DOHH2 (cell line): ENCODE results near the gene AKAP13.

Experiments
- H3F3A ChIP-seq: fragments of 200-600 bp; sonication (generic), shearing (Covaris generic); 2 replicates; pipeline ENCODE4 v1.6.0; 2016; ENCODE audit warnings: antibody characterized with exemption, mild to moderate bottlenecking; ENCODE audit not compliant: control insufficient read depth, insufficient read depth
- H3K27ac ChIP-seq: fragments of 200-600 bp; sonication (generic); 2 replicates; pipeline ENCODE4 v1.5.1; 2014; ENCODE audit warnings: low read depth, mild to moderate bottlenecking, low read length, moderate library complexity
- H3K27me3 ChIP-seq: fragments of 200-600 bp; sonication (generic); 2 replicates; pipeline ENCODE4 v1.6.1; 2014; ENCODE audit warnings: mild to moderate bottlenecking, low read length, mixed read lengths; ENCODE audit not compliant: control insufficient read depth
- H3K36me3 ChIP-seq: fragments of 200-600 bp; sonication (generic); 2 replicates; pipeline ENCODE4 v1.6.1; 2014; ENCODE audit warnings: mild to moderate bottlenecking, low read length, moderate library complexity, mixed read lengths; ENCODE audit not compliant: control insufficient read depth
- H3K4me1 ChIP-seq: fragments of 200-600 bp; sonication (generic); 2 replicates; pipeline ENCODE4 v1.6.1; 2014; ENCODE audit warnings: mild to moderate bottlenecking, low read length, mixed read lengths; ENCODE audit not compliant: control insufficient read depth
- H3K4me2 ChIP-seq: fragments of 200-600 bp; sonication (generic); 2 replicates; pipeline ENCODE4 v1.6.0; 2014; ENCODE audit warnings: mild to moderate bottlenecking, low read length, moderate library complexity
- H3K4me3 ChIP-seq: fragments of 200-600 bp; sonication (generic); 2 replicates; pipeline ENCODE4 v1.5.1; 2014; ENCODE audit warnings: mild to moderate bottlenecking, low read length, mixed read lengths
- H3K79me2 ChIP-seq: fragments of 200-600 bp; sonication (generic); 2 replicates; pipeline ENCODE4 v1.6.1; 2014; ENCODE audit warnings: mild to moderate bottlenecking, low read length, mixed read lengths; ENCODE audit not compliant: control insufficient read depth
- H3K9me2 ChIP-seq: fragments of 200-600 bp; sonication (generic); replicated peaks from 2 replicates; pipeline ENCODE4 v1.6.1; 2014; ENCODE audit warnings: mild to moderate bottlenecking, low read length, mixed read lengths; ENCODE audit not compliant: control insufficient read depth
- H3K9me3 ChIP-seq: fragments of 200-600 bp; sonication (generic); 2 replicates; pipeline ENCODE4 v1.6.1; 2014; ENCODE audit warnings: antibody characterized with exemption, low read length, mixed read lengths; ENCODE audit not compliant: control insufficient read depth, insufficient read depth
- H4K20me1 ChIP-seq: fragments of 200-600 bp; sonication (generic); 2 replicates; pipeline ENCODE4 v1.6.0; 2014; ENCODE audit warnings: low read depth, mild to moderate bottlenecking, antibody characterized with exemption, low read length, moderate library complexity; ENCODE audit not compliant: control insufficient read depth, insufficient read depth
- CTCF ChIP-seq: fragments of 200-600 bp; sonication (generic); IDR thresholded peaks from one replicate; pipeline ENCODE4 v1.5.1; 2014; ENCODE audit warnings: antibody characterized with exemption, mild to moderate bottlenecking, low read depth, low read length; ENCODE audit not compliant: poor library complexity, severe bottlenecking
- EZH2phosphoT487 ChIP-seq: fragments of 200-600 bp; sonication (generic); IDR thresholded peaks from 2 replicates; pipeline ENCODE4 v1.6.1; 2017; ENCODE audit warnings: borderline replicate concordance, mild to moderate bottlenecking, antibody characterized with exemption, low read length, moderate library complexity, mixed read lengths

AKAP13 gene

GRCh38 chr15:85336880-85337279 is 43.5 kb upstream of the AKAP13 start:
- Histone ChIP-seq H3K36me3 (no peaks in the 10 kb centered on the region), H3K4me1 (peaks cover 6% of the 10 kb centered on the region), H3K27me3 (no peaks in the 10 kb centered on the region), H3K4me3 (no peak overlapping the region), H3F3A (no peaks in the 10 kb centered on the region), H3K9me3 (no peaks in the 10 kb centered on the region), H3K9me2 (no peaks in the 10 kb centered on the region), H3K79me2 (0 out of 2 replicates have a peak, but pooled peaks cover 2% of the 10 kb centered on the region), H3K27ac (no peak overlapping the region), H4K20me1 (no peaks in the 10 kb centered on the region), H3K4me2 (no peak overlapping the region)
- TF ChIP-seq EZH2phosphoT487 = no peak
- no peak for TF ChIP-seq CTCF

GRCh38 chr15:85337425-85338074 is 42.9 kb upstream of the AKAP13 start:
- no peak overlapping the region for H3K27ac ChIP-seq
- no peaks in the 10 kb centered on the region for H3K79me2 ChIP-seq
- no peaks in the 10 kb centered on the region for H3K27me3 ChIP-seq
- no peaks in the 10 kb centered on the region for H3K36me3 ChIP-seq
- TF ChIP-seq EZH2phosphoT487 = no peak
- TF ChIP-seq CTCF = no peak
- H3K4me3 ChIP-seq = no peak overlapping the region
- H3K9me2 ChIP-seq = no peaks in the 10 kb centered on the region
- no peaks in the 10 kb centered on the region for H3F3A ChIP-seq
- no peaks in the 10 kb centered on the region for H4K20me1 ChIP-seq
- H3K9me3 ChIP-seq = no peaks in the 10 kb centered on the region
- H3K4me2 ChIP-seq = no peak overlapping the region
- H3K4me1 ChIP-seq = no peaks in the 10 kb centered on the region; the same call in 1 of the 2 replicates

GRCh38 chr15:85340321-85340665 is 40.1 kb upstream of the AKAP13 start:
- Histone ChIP-seq H3K79me2 (no peaks in the 10 kb centered on the region), H3K9me3 (no peaks in the 10 kb centered on the region), H4K20me1 (no peaks in the 10 kb centered on the region), H3K27ac (no peak overlapping the region), H3K4me1 (no peaks in the 10 kb centered on the region; the same call in 1 of the 2 replicates), H3F3A (no peaks in the 10 kb centered on the region), H3K36me3 (no peaks in the 10 kb centered on the region), H3K4me2 (no peak overlapping the region), H3K9me2 (no peaks in the 10 kb centered on the region), H3K27me3 (no peaks in the 10 kb centered on the region), H3K4me3 (no peak overlapping the region)
- TF ChIP-seq CTCF (no peak), EZH2phosphoT487 (no peak)
